ENCODE measurements around the gene ZMIZ1.

The ZMIZ1 gene

DNA sequence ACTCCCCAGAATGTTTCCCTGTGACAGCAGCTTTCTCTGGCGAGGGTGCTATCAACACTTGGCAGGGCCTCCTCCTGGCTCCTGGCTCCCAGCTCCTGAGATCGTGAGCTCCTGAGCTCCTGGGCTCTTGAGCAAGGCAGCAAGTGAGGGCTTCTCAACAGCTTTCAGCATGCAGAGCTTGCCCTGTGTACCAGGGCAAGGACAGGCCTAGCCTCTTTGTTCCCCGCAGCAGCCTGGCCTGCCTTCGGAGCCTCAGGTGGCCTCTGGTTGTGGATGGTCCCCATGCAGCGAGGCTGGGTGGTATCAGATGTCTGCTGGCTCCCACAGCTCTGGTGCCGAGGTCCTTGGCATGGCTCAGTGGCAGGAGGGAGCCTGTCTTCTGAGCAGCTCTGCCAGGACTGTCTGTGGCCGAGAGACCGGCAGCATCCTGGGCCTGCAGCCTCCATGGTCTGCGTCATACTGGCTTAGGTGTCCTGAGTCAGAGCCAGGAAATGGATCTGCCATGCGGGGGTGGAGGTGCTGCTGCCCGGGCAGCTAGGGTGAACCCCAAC is 44.2 kb downstream of the ZMIZ1 start:
- DNase-seq (ENCODE audit: extremely low read depth, insufficient read length): no peak
- H3K36me3 ChIP-seq (ENCODE audit: control insufficient read depth, insufficient read depth, low read length): no peaks in the 10 kb centered on the region
- TF ChIP-seq, protein P1, sequence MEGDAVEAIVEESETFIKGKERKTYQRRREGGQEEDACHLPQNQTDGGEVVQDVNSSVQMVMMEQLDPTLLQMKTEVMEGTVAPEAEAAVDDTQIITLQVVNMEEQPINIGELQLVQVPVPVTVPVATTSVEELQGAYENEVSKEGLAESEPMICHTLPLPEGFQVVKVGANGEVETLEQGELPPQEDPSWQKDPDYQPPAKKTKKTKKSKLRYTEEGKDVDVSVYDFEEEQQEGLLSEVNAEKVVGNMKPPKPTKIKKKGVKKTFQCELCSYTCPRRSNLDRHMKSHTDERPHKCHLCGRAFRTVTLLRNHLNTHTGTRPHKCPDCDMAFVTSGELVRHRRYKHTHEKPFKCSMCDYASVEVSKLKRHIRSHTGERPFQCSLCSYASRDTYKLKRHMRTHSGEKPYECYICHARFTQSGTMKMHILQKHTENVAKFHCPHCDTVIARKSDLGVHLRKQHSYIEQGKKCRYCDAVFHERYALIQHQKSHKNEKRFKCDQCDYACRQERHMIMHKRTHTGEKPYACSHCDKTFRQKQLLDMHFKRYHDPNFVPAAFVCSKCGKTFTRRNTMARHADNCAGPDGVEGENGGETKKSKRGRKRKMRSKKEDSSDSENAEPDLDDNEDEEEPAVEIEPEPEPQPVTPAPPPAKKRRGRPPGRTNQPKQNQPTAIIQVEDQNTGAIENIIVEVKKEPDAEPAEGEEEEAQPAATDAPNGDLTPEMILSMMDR (IDR thresholded peaks at IDR 0.05; ENCODE audit: insufficient read depth, low read length, poor library complexity, severe bottlenecking): no peak

DNA sequence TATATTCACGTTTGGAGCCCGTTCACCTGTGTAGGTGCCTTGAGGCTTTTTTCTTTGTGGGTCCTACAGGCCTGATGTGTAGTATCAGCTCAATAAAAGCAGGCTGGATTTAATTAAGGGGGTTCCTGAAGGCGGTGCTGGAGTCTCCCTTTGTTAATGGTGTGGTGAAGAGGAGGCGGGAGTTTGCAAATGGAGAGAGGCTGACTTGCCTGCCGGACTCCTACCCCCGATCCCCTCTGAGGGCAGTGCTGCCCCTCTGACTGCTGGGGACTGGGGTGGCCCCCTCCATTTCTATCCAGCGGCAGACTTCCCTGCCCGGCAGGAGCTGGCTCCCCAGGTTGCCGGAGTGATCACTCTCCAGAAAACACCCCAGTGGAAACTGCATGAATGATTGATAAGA is 45.1 kb downstream of the ZMIZ1 start:
- no peaks in the 10 kb centered on the region for H3K27me3 ChIP-seq (replicated peaks; ENCODE audit: control insufficient read depth, insufficient read depth, low read length)
- no peaks in the 10 kb centered on the region for H3K36me3 ChIP-seq (ENCODE audit: control insufficient read depth, insufficient read depth, low read length)
- TF ChIP-seq, protein P1 (IDR thresholded peaks at IDR 0.05; ENCODE audit: insufficient read depth, low read length, poor library complexity, severe bottlenecking): no peak
- DNase-seq (ENCODE audit: extremely low read depth, insufficient read length): no peak
- H3K4me3 ChIP-seq (replicated peaks; ENCODE audit: low read depth, low read length): no peak overlapping the region

More for the DNA sequence above, 44.2 kb downstream of the ZMIZ1 start:
- Histone ChIP-seq H3K27me3 (replicated peaks; ENCODE audit: control insufficient read depth, insufficient read depth, low read length) (no peaks in the 10 kb centered on the region), H3K4me3 (replicated peaks; ENCODE audit: low read depth, low read length) (no peak overlapping the region)

DNA sequence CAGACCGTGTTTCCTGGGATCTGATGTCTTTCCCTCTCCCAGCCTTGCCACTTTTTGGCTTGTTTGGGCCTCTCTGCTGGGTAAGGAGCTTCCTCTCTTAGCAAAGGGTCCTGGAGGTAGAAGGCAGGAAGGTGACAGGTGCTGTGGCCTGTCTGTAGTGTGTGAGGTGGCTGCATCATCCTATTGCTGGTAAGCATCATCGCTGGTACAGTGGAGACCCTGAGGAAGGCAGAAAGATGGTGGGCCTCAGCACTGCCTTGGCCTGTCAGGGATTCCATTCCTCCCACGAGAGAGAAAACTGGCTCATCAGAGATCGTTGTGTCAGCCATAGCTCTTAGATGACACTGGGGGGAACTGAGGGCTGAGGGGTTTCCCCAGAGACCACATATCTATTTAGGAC is 46.5 kb downstream of the ZMIZ1 start:
- no peaks in the 10 kb centered on the region for H3K27me3 ChIP-seq (replicated peaks; ENCODE audit: control insufficient read depth, insufficient read depth, low read length)
- TF ChIP-seq, protein P1 (IDR thresholded peaks at IDR 0.05; ENCODE audit: insufficient read depth, low read length, poor library complexity, severe bottlenecking): no peak
- no peak overlapping the region for H3K4me3 ChIP-seq (replicated peaks; ENCODE audit: low read depth, low read length)
- no peak for DNase-seq (ENCODE audit: extremely low read depth, insufficient read length)
- no peaks in the 10 kb centered on the region for H3K36me3 ChIP-seq (ENCODE audit: control insufficient read depth, insufficient read depth, low read length)

DNA sequence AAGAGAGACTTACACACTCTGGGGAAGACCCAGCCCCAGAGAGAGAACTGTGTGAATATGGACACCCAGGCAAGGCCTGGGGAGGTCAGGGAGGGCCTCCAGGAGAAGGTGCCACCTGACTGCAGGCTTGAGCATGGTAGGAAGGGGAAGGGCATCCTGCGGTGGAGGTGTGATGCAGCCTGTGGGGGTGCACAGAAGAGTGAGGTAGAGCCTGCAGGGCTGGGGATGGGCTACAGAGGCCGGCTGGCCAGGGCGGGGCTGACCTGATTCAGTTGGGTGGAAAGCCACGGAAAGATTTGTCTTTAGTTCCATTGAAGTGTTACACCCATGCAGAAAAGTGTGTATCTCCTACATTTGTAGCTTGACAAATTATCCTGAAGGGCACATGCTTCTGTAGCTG is 47.6 kb downstream of the ZMIZ1 start:
- TF ChIP-seq, protein P1 (IDR thresholded peaks at IDR 0.05; ENCODE audit: insufficient read depth, low read length, poor library complexity, severe bottlenecking): no peak
- no peak overlapping the region for H3K4me3 ChIP-seq (replicated peaks; ENCODE audit: low read depth, low read length)
- no peak for DNase-seq (ENCODE audit: extremely low read depth, insufficient read length)
- no peaks in the 10 kb centered on the region for H3K27me3 ChIP-seq (replicated peaks; ENCODE audit: control insufficient read depth, insufficient read depth, low read length)
- H3K36me3 ChIP-seq (ENCODE audit: control insufficient read depth, insufficient read depth, low read length): no peaks in the 10 kb centered on the region

DNA sequence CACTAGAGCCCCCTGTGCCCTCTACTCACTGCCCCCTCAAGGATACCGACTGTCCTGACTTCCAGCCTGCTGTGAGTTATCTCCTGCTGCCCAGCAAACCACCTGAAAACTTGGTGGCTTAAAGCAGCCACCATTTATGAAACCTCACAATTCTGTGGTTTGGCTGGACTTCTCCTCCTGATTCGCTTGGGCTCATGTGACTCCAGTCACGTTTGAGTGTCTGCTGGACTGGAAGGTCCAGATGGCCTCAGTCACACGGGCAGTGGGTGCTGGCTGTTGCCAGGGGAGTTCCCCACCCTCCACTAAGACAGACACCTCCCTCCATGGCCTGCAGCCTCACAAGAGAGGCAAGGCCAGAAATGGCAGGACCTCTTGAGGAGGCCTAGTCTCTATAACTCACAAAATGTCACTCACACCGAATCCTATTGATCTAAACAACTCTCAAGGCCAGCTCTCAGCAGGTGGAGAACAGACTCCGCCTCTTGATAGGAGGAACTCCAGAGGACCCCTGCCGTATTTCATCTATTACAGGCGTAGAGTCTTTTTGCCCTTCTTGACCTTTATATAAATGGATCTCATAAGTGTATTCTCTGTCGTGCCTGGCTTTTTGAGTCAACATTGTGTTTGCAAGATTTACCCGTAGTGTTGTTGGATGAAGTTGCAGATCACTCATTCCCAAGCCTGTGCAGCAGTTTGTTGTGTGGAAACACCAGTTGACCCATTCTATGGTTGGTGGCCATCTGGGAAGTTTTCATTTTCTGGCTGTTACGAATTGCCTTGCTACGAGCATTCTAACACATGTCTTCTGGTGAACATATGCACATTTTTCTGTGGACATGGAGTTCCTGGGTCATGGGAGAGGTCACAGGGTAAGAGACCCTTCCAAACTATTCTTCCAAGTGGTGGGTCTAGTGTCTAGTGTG is 48.3 kb downstream of the ZMIZ1 start:
- Histone ChIP-seq H3K4me3 (replicated peaks; ENCODE audit: low read depth, low read length) (no peak overlapping the region), H3K36me3 (ENCODE audit: control insufficient read depth, insufficient read depth, low read length) (no peaks in the 10 kb centered on the region), H3K27me3 (replicated peaks; ENCODE audit: control insufficient read depth, insufficient read depth, low read length) (no peaks in the 10 kb centered on the region)
- TF ChIP-seq, protein P1 (IDR thresholded peaks at IDR 0.05; ENCODE audit: insufficient read depth, low read length, poor library complexity, severe bottlenecking): no peak
- no peak for DNase-seq (ENCODE audit: extremely low read depth, insufficient read length)
